RWPE1 (cell line): ENCODE measurements around the gene IFNG-AS1.

Source experiments
- CTCF ChIA-PET: fragments of 350-600 bp; sonication (Branson Sonifier 250); formaldehyde crosslinking; extraction: SDS; loops from one replicate; lab custom pipeline; 2021; lab: Yijun Ruan, JAX
- POLR2A ChIA-PET: fragments of 400-600 bp; formaldehyde crosslinking; extraction: SDS; loops from one replicate; lab custom pipeline; 2020; ENCODE audit warnings: antibody characterized with exemption; ENCODE audit not compliant: low non-redundant PET; lab: Yijun Ruan, JAX
- DNase-seq: peaks from one replicate; pipeline ENCODE4 v3.0.0; 2012; ENCODE audit warnings: low spot score
- H3K27ac ChIP-seq: fragments of 450-650 bp; 2 replicates; pipeline ENCODE4 v1.5.1; 2017
- TF ChIP-seq, protein P1 (sequence below): fragments of 450-650 bp; conservative IDR thresholded peaks from 2 replicates; pipeline ENCODE4 v1.5.1; 2017; ENCODE audit warnings: low read depth, mild to moderate bottlenecking

IFNG-AS1 gene

GRCh38 chr12:68043435-68043834, 54.2 kb downstream of the IFNG-AS1 start:
- TF ChIP-seq, protein P1, sequence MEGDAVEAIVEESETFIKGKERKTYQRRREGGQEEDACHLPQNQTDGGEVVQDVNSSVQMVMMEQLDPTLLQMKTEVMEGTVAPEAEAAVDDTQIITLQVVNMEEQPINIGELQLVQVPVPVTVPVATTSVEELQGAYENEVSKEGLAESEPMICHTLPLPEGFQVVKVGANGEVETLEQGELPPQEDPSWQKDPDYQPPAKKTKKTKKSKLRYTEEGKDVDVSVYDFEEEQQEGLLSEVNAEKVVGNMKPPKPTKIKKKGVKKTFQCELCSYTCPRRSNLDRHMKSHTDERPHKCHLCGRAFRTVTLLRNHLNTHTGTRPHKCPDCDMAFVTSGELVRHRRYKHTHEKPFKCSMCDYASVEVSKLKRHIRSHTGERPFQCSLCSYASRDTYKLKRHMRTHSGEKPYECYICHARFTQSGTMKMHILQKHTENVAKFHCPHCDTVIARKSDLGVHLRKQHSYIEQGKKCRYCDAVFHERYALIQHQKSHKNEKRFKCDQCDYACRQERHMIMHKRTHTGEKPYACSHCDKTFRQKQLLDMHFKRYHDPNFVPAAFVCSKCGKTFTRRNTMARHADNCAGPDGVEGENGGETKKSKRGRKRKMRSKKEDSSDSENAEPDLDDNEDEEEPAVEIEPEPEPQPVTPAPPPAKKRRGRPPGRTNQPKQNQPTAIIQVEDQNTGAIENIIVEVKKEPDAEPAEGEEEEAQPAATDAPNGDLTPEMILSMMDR: no peak
- DNase-seq: no peak
- no peak overlapping the region for H3K27ac ChIP-seq
- ChIA-PET POLR2A (no interaction called here), CTCF (interaction anchor here (0.6 kb wide), 1 partner anchor 712 kb away, joined by 3 read pairs; no protein-coding TSS in a partner anchor)

DNA sequence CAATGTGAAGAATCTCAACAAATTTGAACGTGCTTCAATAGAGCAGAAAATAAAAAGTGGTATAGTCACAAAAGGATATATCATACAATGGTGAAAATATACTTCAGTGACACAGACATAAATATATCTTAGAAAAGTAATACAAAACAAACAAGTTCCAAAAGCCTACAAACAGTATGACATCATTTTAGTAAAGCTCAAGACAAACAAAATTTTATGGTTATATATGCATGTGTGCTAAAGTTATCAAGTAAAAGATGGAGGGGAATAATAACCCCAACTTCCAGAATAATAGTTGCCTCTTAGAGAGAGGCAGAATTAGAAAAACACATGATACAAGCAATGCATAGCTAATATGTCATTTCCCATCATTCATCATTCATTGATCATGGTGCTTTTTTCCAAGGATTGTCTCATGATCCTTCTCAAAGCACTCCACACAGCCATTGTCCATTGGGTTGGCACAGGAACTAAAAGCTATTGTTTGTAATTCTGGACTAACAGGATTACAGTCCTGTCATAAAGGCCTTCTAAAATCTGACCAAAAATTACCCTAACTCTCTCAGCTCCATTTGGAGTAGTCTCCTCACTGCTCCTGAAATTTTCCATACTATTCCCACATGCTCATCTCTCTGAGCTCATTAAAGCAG, 59.5 kb downstream of the IFNG-AS1 start:
- H3K27ac ChIP-seq: no peak overlapping the region
- CTCF ChIA-PET: interaction anchor here (0.7 kb wide), 2 partner anchors 56 to 407 kb away, joined by 3 read pairs; no protein-coding TSS in a partner anchor
- TF ChIP-seq, protein P1: no peak
- DNase-seq: no peak
- POLR2A ChIA-PET: no interaction called here

- no peak overlapping the region for H3K27ac ChIP-seq
- no peak for DNase-seq
- ChIA-PET CTCF (no interaction called here), POLR2A (no interaction called here)
- TF ChIP-seq, protein P1: no peak
Measured at GRCh38 chr12:68056300-68056699, 67.1 kb downstream of the IFNG-AS1 start.

GRCh38 chr12:68063900-68064590, 74.8 kb downstream of the IFNG-AS1 start:
- CTCF ChIA-PET: no interaction called here
- POLR2A ChIA-PET: no interaction called here
- TF ChIP-seq, protein P1: no peak
- H3K27ac ChIP-seq: no peak overlapping the region
- no peak for DNase-seq

- ChIA-PET POLR2A (no interaction called here), CTCF (no interaction called here)
- TF ChIP-seq, protein P1: no peak
- DNase-seq: no peak
- H3K27ac ChIP-seq: no peak overlapping the region
Measured at GRCh38 chr12:68065163-68065562, 75.9 kb downstream of the IFNG-AS1 start.

GRCh38 chr12:68065687-68066086, 76.4 kb downstream of the IFNG-AS1 start:
- TF ChIP-seq, protein P1: no peak
- ChIA-PET POLR2A (no interaction called here), CTCF (no interaction called here)
- no peak overlapping the region for H3K27ac ChIP-seq
- DNase-seq: no peak
